ENCODE results near the gene AKAIN1. TPM values are rescaled to one million over a fixed set of nuclear protein-coding genes. Genes with fewer than 3 reads are reported as not detected.
A peak's percentile ranks its signal among the peaks of the same experiment; 100 is the strongest.

The AKAIN1 gene
- total RNA-seq, 2 experiments from 2014 or later = not detected

DNA sequence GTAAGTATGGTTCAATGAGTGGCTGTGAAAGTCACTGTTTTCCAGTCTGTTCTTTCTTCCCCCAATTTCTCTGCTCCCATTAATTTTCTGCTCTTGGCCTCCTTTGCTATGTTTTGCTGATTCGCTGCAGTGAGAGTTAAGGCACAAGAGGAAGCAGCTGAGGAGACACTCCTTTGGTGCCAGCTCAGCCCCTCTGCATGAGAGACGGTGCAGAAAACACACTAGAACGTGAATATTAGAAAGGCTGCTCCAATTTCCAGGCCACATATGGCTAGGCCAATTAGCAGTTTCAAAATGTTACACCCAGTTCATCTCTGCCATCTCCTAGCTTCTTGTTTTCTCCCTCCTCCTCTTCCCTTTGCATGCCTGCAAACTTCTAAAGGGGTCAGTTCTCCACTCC is 38.9 kb downstream of the AKAIN1 start:
- Mint-ChIP-seq H3K4me3 (no peak overlapping the region), H3K36me3 (ENCODE audit: low read depth) (no peaks in the 10 kb centered on the region), H3K4me1 (ENCODE audit: low read depth) (peaks cover 30% of the 10 kb centered on the region), H3K27me3 (peaks cover 1% of the 10 kb centered on the region), H3K27ac (peak overlapping the region; percentile 80), H3K9me3 (no peaks in the 10 kb centered on the region)
- intact Hi-C loops (cut with micrococcal nuclease) = loop anchor here (5.0 kb wide), 1 partner anchor 79 kb away; no protein-coding TSS in a partner anchor
- CTCF ChIA-PET = interaction anchor here (2.0 kb wide), 1 partner anchor 79 kb away, joined by 5 read pairs; no protein-coding TSS in a partner anchor
- POLR2A ChIA-PET = interaction anchor here (0.6 to 1.7 kb wide), 3 partner anchors 73 to 449 kb away, joined by 3 to 5 read pairs (median 3); no protein-coding TSS in a partner anchor
- TF ChIP-seq, protein P1, sequence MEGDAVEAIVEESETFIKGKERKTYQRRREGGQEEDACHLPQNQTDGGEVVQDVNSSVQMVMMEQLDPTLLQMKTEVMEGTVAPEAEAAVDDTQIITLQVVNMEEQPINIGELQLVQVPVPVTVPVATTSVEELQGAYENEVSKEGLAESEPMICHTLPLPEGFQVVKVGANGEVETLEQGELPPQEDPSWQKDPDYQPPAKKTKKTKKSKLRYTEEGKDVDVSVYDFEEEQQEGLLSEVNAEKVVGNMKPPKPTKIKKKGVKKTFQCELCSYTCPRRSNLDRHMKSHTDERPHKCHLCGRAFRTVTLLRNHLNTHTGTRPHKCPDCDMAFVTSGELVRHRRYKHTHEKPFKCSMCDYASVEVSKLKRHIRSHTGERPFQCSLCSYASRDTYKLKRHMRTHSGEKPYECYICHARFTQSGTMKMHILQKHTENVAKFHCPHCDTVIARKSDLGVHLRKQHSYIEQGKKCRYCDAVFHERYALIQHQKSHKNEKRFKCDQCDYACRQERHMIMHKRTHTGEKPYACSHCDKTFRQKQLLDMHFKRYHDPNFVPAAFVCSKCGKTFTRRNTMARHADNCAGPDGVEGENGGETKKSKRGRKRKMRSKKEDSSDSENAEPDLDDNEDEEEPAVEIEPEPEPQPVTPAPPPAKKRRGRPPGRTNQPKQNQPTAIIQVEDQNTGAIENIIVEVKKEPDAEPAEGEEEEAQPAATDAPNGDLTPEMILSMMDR (IDR thresholded peaks at IDR 0.05) = no peak
- ATAC-seq (peak; percentile 14), DNase-seq (no peak)

DNA sequence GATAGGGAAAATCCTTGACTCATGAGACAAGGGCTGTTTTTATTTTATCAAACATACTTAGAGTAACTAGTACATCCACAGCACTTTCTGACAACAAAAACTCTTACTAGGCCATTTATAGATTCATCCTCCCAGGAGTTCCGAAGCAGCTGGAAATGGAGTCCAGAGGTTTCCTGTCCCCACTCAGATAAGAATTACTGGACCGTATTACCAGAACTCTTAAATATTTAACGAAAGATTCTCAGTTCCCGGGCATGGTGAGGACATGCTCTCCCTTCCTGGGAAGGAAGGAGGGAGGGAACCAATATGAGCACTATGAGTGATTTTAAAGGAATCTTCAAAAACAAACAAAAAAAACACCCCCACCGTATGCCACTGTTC is 41.2 kb downstream of the AKAIN1 start:
- Mint-ChIP-seq H3K4me3 (no peak overlapping the region), H3K4me1 (ENCODE audit: low read depth) (peaks cover 28% of the 10 kb centered on the region), H3K27me3 (peaks cover 1% of the 10 kb centered on the region), H3K9me3 (no peaks in the 10 kb centered on the region), H3K27ac (no peak overlapping the region), H3K36me3 (ENCODE audit: low read depth) (no peaks in the 10 kb centered on the region)
- intact Hi-C loops (cut with micrococcal nuclease) = loop anchor here (5.0 kb wide), 1 partner anchor 81 kb away; no protein-coding TSS in a partner anchor
- TF ChIP-seq, protein P1 (IDR thresholded peaks at IDR 0.05) = no peak
- POLR2A ChIA-PET = no interaction called here
- DNase-seq (no peak), ATAC-seq (no peak)
- CTCF ChIA-PET = no interaction called here

DNA sequence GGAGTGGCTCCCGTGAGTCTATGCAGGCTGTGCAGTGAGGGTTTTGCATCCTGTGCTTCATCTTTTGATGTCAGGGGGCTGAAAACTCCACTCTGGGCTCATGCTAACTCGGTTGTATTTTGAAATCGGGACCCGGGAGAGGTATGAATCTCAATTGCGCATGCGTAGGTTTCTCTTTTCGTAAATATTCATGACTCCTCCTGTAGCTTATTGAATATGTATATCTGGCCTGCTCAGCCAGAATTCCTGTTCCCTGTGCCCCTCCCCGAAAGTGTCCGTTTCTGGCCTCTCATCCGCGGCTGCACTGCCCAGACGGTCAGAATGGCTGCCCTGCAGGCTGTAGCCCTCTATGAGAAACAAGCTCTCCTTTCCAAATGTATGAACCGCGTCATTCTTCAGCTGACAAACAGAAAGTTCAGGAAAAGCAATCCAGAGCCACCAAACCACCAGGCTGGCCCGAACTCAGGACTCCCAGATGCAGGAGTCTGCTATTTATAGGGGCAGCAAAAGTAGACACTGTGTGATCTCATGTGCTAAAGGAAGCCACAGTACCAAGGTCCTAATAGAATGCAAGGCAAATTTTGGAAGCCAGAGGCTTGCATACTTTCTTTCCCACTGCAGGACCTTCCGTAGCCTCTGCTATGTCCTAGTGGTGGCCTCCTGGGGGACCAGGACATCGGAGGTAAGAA is 41.7 kb downstream of the AKAIN1 start:
- Mint-ChIP-seq H3K4me1 (ENCODE audit: low read depth) (peaks cover 26% of the 10 kb centered on the region), H3K27ac (no peak overlapping the region), H3K27me3 (peaks cover 1% of the 10 kb centered on the region), H3K4me3 (no peak overlapping the region), H3K36me3 (ENCODE audit: low read depth) (no peaks in the 10 kb centered on the region), H3K9me3 (no peaks in the 10 kb centered on the region)
- DNase-seq (no peak), ATAC-seq (no peak)
- intact Hi-C loops (cut with micrococcal nuclease) = loop anchor here (5.0 kb wide), 1 partner anchor 82 kb away; no protein-coding TSS in a partner anchor
- TF ChIP-seq, protein P1 (IDR thresholded peaks at IDR 0.05) = no peak
- CTCF ChIA-PET = no interaction called here
- POLR2A ChIA-PET = no interaction called here

DNA sequence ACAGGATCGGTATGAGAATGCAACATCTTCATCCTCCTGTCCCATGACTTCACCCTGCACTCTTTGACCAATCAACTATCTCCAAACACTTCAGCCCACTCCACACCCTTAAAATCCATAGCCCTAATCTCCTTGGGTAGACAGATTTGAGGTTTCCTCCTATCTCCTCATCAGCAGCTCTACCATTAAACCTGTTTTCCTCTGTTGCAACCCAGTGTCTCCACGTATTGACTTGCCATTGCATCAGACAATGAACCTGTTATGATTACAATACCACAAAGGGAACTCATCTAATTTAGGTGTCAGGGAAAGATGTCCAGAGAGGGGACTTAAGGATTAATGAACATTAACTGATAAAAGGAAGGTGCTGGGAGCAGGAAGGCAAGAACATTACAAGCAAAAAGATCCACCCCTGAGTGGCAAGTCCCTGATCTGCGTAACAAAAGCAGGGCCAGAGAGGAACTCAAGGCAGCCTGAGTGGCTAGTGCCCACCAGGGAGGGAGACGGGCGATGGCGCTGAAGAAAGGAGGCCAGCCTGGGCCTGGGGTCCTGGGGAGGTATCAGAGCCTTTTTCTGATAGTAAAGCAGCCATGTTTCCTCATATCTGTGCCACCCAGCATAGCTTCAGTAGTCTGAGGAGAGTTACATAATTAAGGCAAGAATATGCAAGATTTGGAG is 44.6 kb downstream of the AKAIN1 start:
- TF ChIP-seq, protein P1 (IDR thresholded peaks at IDR 0.05) = no peak
- Mint-ChIP-seq H3K27ac (no peak overlapping the region), H3K27me3 (peaks cover 1% of the 10 kb centered on the region), H3K9me3 (no peaks in the 10 kb centered on the region), H3K4me1 (ENCODE audit: low read depth) (peaks cover 5% of the 10 kb centered on the region), H3K4me3 (no peak overlapping the region), H3K36me3 (ENCODE audit: low read depth) (no peaks in the 10 kb centered on the region)
- DNase-seq (no peak), ATAC-seq (no peak)
- CTCF ChIA-PET = interaction anchor here (1.2 kb wide), 1 partner anchor 9 kb away, joined by 3 read pairs; no protein-coding TSS in a partner anchor
- intact Hi-C loops (cut with micrococcal nuclease) = no loop called here
- POLR2A ChIA-PET = no interaction called here

DNA sequence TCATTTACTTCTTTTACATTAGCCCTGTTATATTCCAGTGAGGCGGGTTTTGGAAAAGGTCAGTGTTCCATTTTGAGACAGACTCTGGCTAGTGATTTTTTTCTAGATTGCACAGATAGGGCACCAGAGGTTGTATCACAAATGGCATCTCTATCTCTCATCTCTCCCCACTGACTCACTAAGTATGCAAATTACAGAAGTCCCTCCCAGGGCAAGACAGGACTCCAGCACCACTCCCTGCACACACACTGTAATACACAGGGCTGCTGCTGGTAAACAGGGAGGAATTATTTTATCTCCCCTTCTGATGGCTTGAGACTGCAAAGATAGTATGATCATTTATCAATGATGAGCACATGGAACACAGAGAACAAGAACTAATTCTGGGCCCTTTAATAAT is 46.2 kb downstream of the AKAIN1 start:
- ATAC-seq = peak; percentile 47

More for the DNA sequence above, 46.2 kb downstream of the AKAIN1 start:
- ChIA-PET POLR2A (no interaction called here), CTCF (no interaction called here)
- Mint-ChIP-seq H3K4me3 (no peak overlapping the region), H3K27ac (no peak overlapping the region), H3K4me1 (ENCODE audit: low read depth) (peaks cover 4% of the 10 kb centered on the region), H3K9me3 (no peaks in the 10 kb centered on the region), H3K36me3 (ENCODE audit: low read depth) (no peaks in the 10 kb centered on the region), H3K27me3 (peaks cover 1% of the 10 kb centered on the region)
- intact Hi-C loops (cut with micrococcal nuclease) = no loop called here
- DNase-seq = no peak
- TF ChIP-seq, protein P1 (IDR thresholded peaks at IDR 0.05) = no peak
